T-cell (primary cell): ENCODE data around the gene AASS. TPM values are rescaled to one million over a fixed set of nuclear protein-coding genes. Genes with fewer than 3 reads are reported as not detected.

Experiments used
- total RNA-seq, 35 experiments: library from RNA in 6 of 35; stranded (reverse) in 6 of 35; fragments of 120-200 nt in 1 of 35; gene quantifications; one replicate each; pipeline versions ENCODE4 v1.2.1 to v1.2.4 and lab custom pipeline; 2013 to 2026

AASS gene
- total RNA-seq, 5 donors from 2014 or later (not counting 1 experiment from before 2014, with no cell fraction given): 2.5 to 5.4 (median 3.3) TPM

Other genes with a start within 250 kb of the AASS start
- gene FEZF1, start 160.5 kb upstream of the AASS start, total RNA-seq: not detected